HG03342 (cell line): ENCODE results near the gene SNCAIP.
"Not testable (repeated sequence)": the region's sequence is repeated elsewhere in the genome, so short reads cannot be mapped to it uniquely, and the experiment has no call there.

Experiments
- ATAC-seq: cut with Tn5 transposase; IDR thresholded peaks from one replicate; pipeline ENCODE4 v1.9.1; 2021; ENCODE audit warnings: mild to moderate bottlenecking, moderate library complexity; ENCODE audit not compliant: unreplicated experiment

The SNCAIP gene

GRCh38 chr5:122312591-122313406, 762 bp downstream of the SNCAIP start:
- no peak for ATAC-seq

GRCh38 chr5:122314036-122314435, 2.0 kb downstream of the SNCAIP start:
- ATAC-seq: no peak

- ATAC-seq: no peak
These were observed 3.5 kb downstream of the SNCAIP start for GRCh38 chr5:122315521-122315920.

GRCh38 chr5:122316656-122317055, 4.6 kb downstream of the SNCAIP start:
- no peak for ATAC-seq

- ATAC-seq: no peak
These were observed 7.9 kb downstream of the SNCAIP start for GRCh38 chr5:122319897-122320296.

GRCh38 chr5:122321921-122322320, 9.9 kb downstream of the SNCAIP start:
- no peak for ATAC-seq

- no peak for ATAC-seq
These were observed 10.9 kb downstream of the SNCAIP start for GRCh38 chr5:122322801-122323548.

GRCh38 chr5:122323738-122324137, 11.7 kb downstream of the SNCAIP start:
- no peak for ATAC-seq

- no peak for ATAC-seq
These were observed 15.1 kb downstream of the SNCAIP start for GRCh38 chr5:122327110-122327509.

- no peak for ATAC-seq
These were observed 18.8 kb downstream of the SNCAIP start for GRCh38 chr5:122330881-122331280.

- ATAC-seq: no peak
These were observed 20.8 kb downstream of the SNCAIP start for GRCh38 chr5:122332599-122333555.

- no peak for ATAC-seq
These were observed 21.5 kb downstream of the SNCAIP start for GRCh38 chr5:122333564-122333963.

GRCh38 chr5:122339591-122339990, 27.6 kb downstream of the SNCAIP start:
- ATAC-seq: no peak

GRCh38 chr5:122341087-122341486, 29.1 kb downstream of the SNCAIP start:
- no peak for ATAC-seq

GRCh38 chr5:122342256-122342655, 30.2 kb downstream of the SNCAIP start:
- no peak for ATAC-seq

- no peak for ATAC-seq
These were observed 35.0 kb downstream of the SNCAIP start for GRCh38 chr5:122346897-122347581.

- no peak for ATAC-seq
These were observed 38.5 kb downstream of the SNCAIP start for GRCh38 chr5:122350496-122350895.

- no peak for ATAC-seq
These were observed 39.5 kb downstream of the SNCAIP start for GRCh38 chr5:122351416-122352157.

- ATAC-seq: no peak
These were observed 40.3 kb downstream of the SNCAIP start for GRCh38 chr5:122352331-122352730.

GRCh38 chr5:122353361-122353760, 41.3 kb downstream of the SNCAIP start:
- not testable (repeated sequence) for ATAC-seq
